IMR-90 (cell line): ENCODE results near the gene MRTFA. TPM values are rescaled to one million over a fixed set of nuclear protein-coding genes. Genes with fewer than 3 reads are reported as not detected.

Source experiments
- ATAC-seq: fragments of 200-7000 bp; cut with Tn5 transposase; 2 replicates; pipeline ENCODE4 v1.9.1; 2020; ENCODE audit warnings: low read depth, mild to moderate bottlenecking, moderate library complexity
- BruUV-seq: library from RNA; stranded (reverse); fragments of 400-500 nt; replicated peaks from 2 replicates; lab custom pipeline; 2021; lab: Mats Ljungman, UMichigan
- CTCF ChIA-PET: fragments of 300-600 bp; formaldehyde crosslinking; extraction: SDS; loops from one replicate; lab custom pipeline; 2021; ENCODE audit warnings: antibody characterized with exemption; lab: Yijun Ruan, JAX
- POLR2A ChIA-PET: fragments of 300-600 bp; sonication (Branson Sonifier 250); formaldehyde crosslinking; loops from one replicate; lab custom pipeline; 2022; ENCODE audit warnings: antibody characterized with exemption; ENCODE audit not compliant: unreplicated experiment; lab: Charles Lee
- DNase-seq: peaks from one replicate; pipeline ENCODE4 v3.0.0; 2013
- H2AFZ ChIP-seq: replicated peaks from 2 replicates; pipeline ENCODE3; 2013; ENCODE audit warnings: low read length, mild to moderate bottlenecking; ENCODE audit not compliant: poor library complexity
- H2AK5ac ChIP-seq: 2 replicates; pipeline ENCODE4 v1.6.1; 2013; ENCODE audit warnings: low read depth, low read length, inconsistent platforms
- H2AK9ac ChIP-seq: replicated peaks from 2 replicates; pipeline ENCODE3; 2013; ENCODE audit warnings: mild to moderate bottlenecking, low read depth, low read length, moderate library complexity; ENCODE audit not compliant: poor library complexity
- H2BK120ac ChIP-seq: 2 replicates; pipeline ENCODE4 v1.6.1; 2013; ENCODE audit warnings: low read depth, low read length, inconsistent platforms
- H2BK15ac ChIP-seq: 3 replicates; pipeline ENCODE4 v1.6.1; 2013; ENCODE audit warnings: low read depth, low read length, inconsistent platforms
- H2BK20ac ChIP-seq: 2 replicates; pipeline ENCODE4 v1.6.1; 2013; ENCODE audit warnings: low read depth, mild to moderate bottlenecking, inconsistent platforms, low read length, moderate library complexity
- H2BK5ac ChIP-seq: 2 replicates; pipeline ENCODE4 v1.6.1; 2013; ENCODE audit warnings: mild to moderate bottlenecking, low read depth, low read length, inconsistent platforms; ENCODE audit not compliant: poor library complexity, severe bottlenecking
- H3K14ac ChIP-seq: replicated peaks from 2 replicates; pipeline ENCODE4 v1.6.1; 2013; ENCODE audit warnings: low read depth, low read length, inconsistent platforms
- H3K18ac ChIP-seq: 2 replicates; pipeline ENCODE4 v1.6.1; 2013; ENCODE audit warnings: low read depth, low read length, control low read depth
- H3K23ac ChIP-seq: 2 replicates; pipeline ENCODE4 v1.6.1; 2013; ENCODE audit warnings: low read depth, low read length, inconsistent platforms
- H3K27ac ChIP-seq: 2 replicates; pipeline ENCODE4 v1.5.1; 2013; ENCODE audit warnings: mild to moderate bottlenecking, control low read depth, low read length; ENCODE audit not compliant: insufficient read depth
- H3K27me3 ChIP-seq: 2 replicates; pipeline ENCODE4 v1.6.1; 2013; ENCODE audit warnings: low read length; ENCODE audit not compliant: control insufficient read depth, insufficient read depth
- H3K36me3 ChIP-seq: 2 replicates; pipeline ENCODE4 v1.6.1; 2013; ENCODE audit warnings: low read length, mixed read lengths; ENCODE audit not compliant: control insufficient read depth, insufficient read depth
- H3K4ac ChIP-seq: 2 replicates; pipeline ENCODE4 v1.6.1; 2013; ENCODE audit warnings: low read depth, low read length, inconsistent platforms
- H3K4me1 ChIP-seq: 2 replicates; pipeline ENCODE4 v1.6.1; 2013; ENCODE audit warnings: low read length, mixed read lengths; ENCODE audit not compliant: control insufficient read depth, insufficient read depth
- H3K4me2 ChIP-seq: 2 replicates; pipeline ENCODE4 v1.6.1; 2013; ENCODE audit warnings: low read depth, mild to moderate bottlenecking, control low read depth, low read length, moderate library complexity
- H3K4me3 ChIP-seq: 2 replicates; pipeline ENCODE4 v1.5.1; 2013; ENCODE audit warnings: low read depth, mild to moderate bottlenecking, control low read depth, low read length, moderate library complexity; ENCODE audit not compliant: insufficient read depth
- H3K56ac ChIP-seq: 2 replicates; pipeline ENCODE4 v1.6.1; 2013; ENCODE audit warnings: low read length, inconsistent platforms; ENCODE audit not compliant: insufficient read depth; ENCODE audit errors: extremely low read depth
- H3K79me1 ChIP-seq, 2 experiments: 2 replicates each; pipeline ENCODE4 v1.6.1; 2013; ENCODE audit warnings: low read length in 2 of 2, inconsistent platforms in 1 of 2, low read depth in 1 of 2
- H3K9ac ChIP-seq: 2 replicates; pipeline ENCODE4 v1.6.1; 2013; ENCODE audit warnings: low read depth, low read length, control low read depth
- H3K9me1 ChIP-seq: 2 replicates; pipeline ENCODE4 v1.6.1; 2013; ENCODE audit warnings: low read length, inconsistent platforms; ENCODE audit not compliant: insufficient read depth
- H3K9me3 ChIP-seq: 2 replicates; pipeline ENCODE4 v1.6.1; 2013; ENCODE audit warnings: low read length; ENCODE audit not compliant: control insufficient read depth, insufficient read depth
- H4K20me1 ChIP-seq: 2 replicates; pipeline ENCODE4 v1.6.1; 2013; ENCODE audit warnings: low read length, inconsistent platforms; ENCODE audit not compliant: insufficient read depth
- H4K5ac ChIP-seq: 2 replicates; pipeline ENCODE4 v1.6.1; 2013; ENCODE audit warnings: mild to moderate bottlenecking, low read depth, low read length, control low read depth
- H4K8ac ChIP-seq, 2 experiments: 2 replicates each; pipeline ENCODE4 v1.6.1; 2013; ENCODE audit warnings: low read depth in 2 of 2, low read length in 2 of 2, control low read depth in 1 of 2, inconsistent platforms in 1 of 2
- H4K91ac ChIP-seq: 2 replicates; pipeline ENCODE4 v1.6.1; 2013; ENCODE audit warnings: low read depth, low read length, inconsistent platforms; ENCODE audit not compliant: insufficient read depth
- BHLHE40 ChIP-seq: fragments of 150-350 bp; IDR thresholded peaks from 2 replicates; pipeline ENCODE4 v1.6.1; 2016; ENCODE audit warnings: mild to moderate bottlenecking, low read depth, low read length
- CEBPB ChIP-seq: IDR thresholded peaks from 2 replicates; pipeline ENCODE4 v1.6.1; 2012; ENCODE audit warnings: low read depth, low read length, improper control_type of control experiment
- CHD1 ChIP-seq: IDR thresholded peaks from 2 replicates; pipeline ENCODE4 v1.6.1; 2012; ENCODE audit warnings: low read depth, low read length, improper control_type of control experiment
- CTCF ChIP-seq: conservative IDR thresholded peaks from 2 replicates; pipeline ENCODE4 v1.5.1; 2012; ENCODE audit warnings: mild to moderate bottlenecking, low read depth, low read length, improper control_type of control experiment
- ELK1 ChIP-seq: fragments of 150-350 bp; IDR thresholded peaks from 2 replicates; pipeline ENCODE4 v1.6.1; 2016; ENCODE audit warnings: low read depth, mild to moderate bottlenecking, low read length, moderate library complexity, borderline replicate concordance
- FOS ChIP-seq: fragments of 150-350 bp; IDR thresholded peaks from 2 replicates; pipeline ENCODE4 v1.6.1; 2016; ENCODE audit warnings: low read depth, low read length
- MAFK ChIP-seq: IDR thresholded peaks from 2 replicates; pipeline ENCODE4 v1.6.1; 2012; ENCODE audit warnings: low read depth, low read length, improper control_type of control experiment
- MAZ ChIP-seq: IDR thresholded peaks from 2 replicates; pipeline ENCODE4 v1.6.1; 2012; ENCODE audit warnings: low read depth, mild to moderate bottlenecking, low read length, improper control_type of control experiment, moderate library complexity, borderline replicate concordance
- MXI1 ChIP-seq: IDR thresholded peaks from 2 replicates; pipeline ENCODE4 v1.6.1; 2012; ENCODE audit warnings: low read depth, mild to moderate bottlenecking, low read length, moderate library complexity, borderline replicate concordance
- NFE2L2 ChIP-seq: fragments of 150-350 bp; IDR thresholded peaks from 2 replicates; pipeline ENCODE4 v1.6.1; 2016; ENCODE audit warnings: low read depth, mild to moderate bottlenecking, low read length
- POLR2A ChIP-seq: IDR thresholded peaks from 2 replicates; pipeline ENCODE4 v1.6.1; 2012; ENCODE audit warnings: mild to moderate bottlenecking, low read depth, low read length
- RAD21 ChIP-seq: IDR thresholded peaks from 2 replicates; pipeline ENCODE4 v1.6.1; 2012; ENCODE audit warnings: low read length, improper control_type of control experiment
- RCOR1 ChIP-seq: IDR thresholded peaks from 2 replicates; pipeline ENCODE4 v1.6.1; 2012; ENCODE audit warnings: mild to moderate bottlenecking, low read length, improper control_type of control experiment; ENCODE audit not compliant: insufficient replicate concordance
- RFX5 ChIP-seq: IDR thresholded peaks from 2 replicates; pipeline ENCODE4 v1.8.0; 2012; ENCODE audit warnings: low read depth, mild to moderate bottlenecking, low read length, moderate library complexity
- SMC3 ChIP-seq: fragments of 150-350 bp; IDR thresholded peaks from 2 replicates; pipeline ENCODE4 v1.6.1; 2016; ENCODE audit warnings: low read depth, mild to moderate bottlenecking, antibody characterized with exemption, low read length, moderate library complexity
- USF2 ChIP-seq: fragments of 150-350 bp; IDR thresholded peaks from 2 replicates; pipeline ENCODE4 v1.6.1; 2017; ENCODE audit warnings: mild to moderate bottlenecking, antibody characterized with exemption, low read length, low read depth
- WGBS, 2 experiments: methylation state at CpG; one replicate each; pipeline versions ENCODE4 v1.1.5 to v1.1.7; 2013; ENCODE audit warnings: missing lambda C conversion rate in 2 of 2; ENCODE audit not compliant: insufficient read length in 1 of 2; ENCODE audit errors: extremely low coverage in 2 of 2; 5-methylcytosine and 5-hydroxymethylcytosine counted together
- dilution Hi-C: fragments of 300-500 bp; cut with HindIII; formaldehyde crosslinking; loops from one replicate; pipeline ENCODE4 v1.14.3; 2018; ENCODE audit warnings: low sequenced_read_pairs; ENCODE audit not compliant: unreplicated experiment
- in situ Hi-C: fragments of 300-500 bp; cut with MboI; formaldehyde crosslinking; loops from 3 replicates; pipeline ENCODE4 v1.14.3; 2019; ENCODE audit warnings: low sequenced_read_pairs, inconsistent platforms, mixed read lengths
- intact Hi-C: fragments of 100-400 bp; cut with micrococcal nuclease; formaldehyde crosslinking; loops from 2 replicates; pipeline ENCODE4 v1.10.0; 2022
- polyA plus RNA-seq, 3 experiments: library from polyadenylated mRNA; depleted of rRNA; stranded (reverse); fragments of >200 nt; gene quantifications; 2 replicates each; pipeline ENCODE4 v1.2.3, GENCODE V29; 2012; ENCODE audit warnings: low replicate concordance in 1 of 3
- total RNA-seq: library from RNA; depleted of rRNA; stranded (reverse); fragments of >200 nt; gene quantifications from 2 replicates; pipeline ENCODE4 v1.2.3, GENCODE V29; 2012

Gene MRTFA
- total and polyA plus RNA-seq, 2 of the 4 experiments (the other 2 are of a cell fraction): 12.5 to 17.2 TPM

GRCh38 chr22:40659166-40659565 is 22.6 kb upstream of the MRTFA start:
- no peak overlapping the region for H2AK5ac ChIP-seq
- TF ChIP-seq RCOR1 (no peak), BHLHE40 (no peak), POLR2A (no peak), RAD21 (no peak), CEBPB (no peak), CHD1 (no peak), MAZ (no peak), MXI1 (no peak), MAFK (no peak), RFX5 (no peak), CTCF (no peak), NFE2L2 (no peak), FOS (no peak), ELK1 (no peak), USF2 (no peak), SMC3 (no peak)
- H3K9me1 ChIP-seq: peaks cover 9% of the 10 kb centered on the region
- no TSS peak for BruUV-seq
- ATAC-seq: no peak
- H2BK120ac ChIP-seq: no peak overlapping the region
- H3K9ac ChIP-seq: no peak overlapping the region
- no peak overlapping the region for H4K5ac ChIP-seq
- DNase-seq: no peak
- H3K56ac ChIP-seq: no peak overlapping the region
- H3K4ac ChIP-seq: no peak overlapping the region
- H3K14ac ChIP-seq: no peak overlapping the region
- no peak overlapping the region for H4K8ac ChIP-seq
- ChIA-PET CTCF (no interaction called here), POLR2A (no interaction called here)
- H3K9me3 ChIP-seq: no peaks in the 10 kb centered on the region
- no peak overlapping the region for H2BK15ac ChIP-seq
- no peaks in the 10 kb centered on the region for H4K20me1 ChIP-seq
- H2BK20ac ChIP-seq: no peak overlapping the region
- H2AK9ac ChIP-seq: no peak overlapping the region
- H3K23ac ChIP-seq: no peak overlapping the region
- no peaks in the 10 kb centered on the region for H3K36me3 ChIP-seq
- H2BK5ac ChIP-seq: no peak overlapping the region
- no peak overlapping the region for H2AFZ ChIP-seq
- dilution Hi-C loops (no loop called here), intact Hi-C loops (no loop called here), in situ Hi-C loops (no loop called here)
- peaks cover 5% of the 10 kb centered on the region for H3K4me1 ChIP-seq
- peaks cover 0 to under 1% of the 10 kb centered on the region in 2 experiments; a peak in 1 of 4 replicates for H3K79me1 ChIP-seq
- H3K18ac ChIP-seq: no peak overlapping the region
- H3K4me3 ChIP-seq: no peak overlapping the region
- WGBS, 2 experiments: 40% methylated on average over 1 of the region's 6 CpGs; no CpG with 5 or more reads in 1 of the 2 experiments
- no peak overlapping the region for H3K4me2 ChIP-seq
- H3K27me3 ChIP-seq: no peaks in the 10 kb centered on the region
- H4K91ac ChIP-seq: no peak overlapping the region
- no peak overlapping the region for H3K27ac ChIP-seq
